GM12872 (cell line): ENCODE results near the gene EIF4EBP3.

Experiments used
- TF ChIP-seq, protein P1 (sequence below): IDR thresholded peaks from 3 replicates; pipeline ENCODE4 v1.5.1; 2011; ENCODE audit warnings: low read depth, mild to moderate bottlenecking, low read length, moderate library complexity; ENCODE audit not compliant: insufficient read depth

Gene EIF4EBP3

GRCh38 chr5:140565024-140565779 is 17.7 kb downstream of the EIF4EBP3 start:
- TF ChIP-seq, protein P1, sequence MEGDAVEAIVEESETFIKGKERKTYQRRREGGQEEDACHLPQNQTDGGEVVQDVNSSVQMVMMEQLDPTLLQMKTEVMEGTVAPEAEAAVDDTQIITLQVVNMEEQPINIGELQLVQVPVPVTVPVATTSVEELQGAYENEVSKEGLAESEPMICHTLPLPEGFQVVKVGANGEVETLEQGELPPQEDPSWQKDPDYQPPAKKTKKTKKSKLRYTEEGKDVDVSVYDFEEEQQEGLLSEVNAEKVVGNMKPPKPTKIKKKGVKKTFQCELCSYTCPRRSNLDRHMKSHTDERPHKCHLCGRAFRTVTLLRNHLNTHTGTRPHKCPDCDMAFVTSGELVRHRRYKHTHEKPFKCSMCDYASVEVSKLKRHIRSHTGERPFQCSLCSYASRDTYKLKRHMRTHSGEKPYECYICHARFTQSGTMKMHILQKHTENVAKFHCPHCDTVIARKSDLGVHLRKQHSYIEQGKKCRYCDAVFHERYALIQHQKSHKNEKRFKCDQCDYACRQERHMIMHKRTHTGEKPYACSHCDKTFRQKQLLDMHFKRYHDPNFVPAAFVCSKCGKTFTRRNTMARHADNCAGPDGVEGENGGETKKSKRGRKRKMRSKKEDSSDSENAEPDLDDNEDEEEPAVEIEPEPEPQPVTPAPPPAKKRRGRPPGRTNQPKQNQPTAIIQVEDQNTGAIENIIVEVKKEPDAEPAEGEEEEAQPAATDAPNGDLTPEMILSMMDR = no peak

- TF ChIP-seq, protein P1 = no peak
Measured at GRCh38 chr5:140565780-140566095, 18.3 kb downstream of the EIF4EBP3 start.

DNA sequence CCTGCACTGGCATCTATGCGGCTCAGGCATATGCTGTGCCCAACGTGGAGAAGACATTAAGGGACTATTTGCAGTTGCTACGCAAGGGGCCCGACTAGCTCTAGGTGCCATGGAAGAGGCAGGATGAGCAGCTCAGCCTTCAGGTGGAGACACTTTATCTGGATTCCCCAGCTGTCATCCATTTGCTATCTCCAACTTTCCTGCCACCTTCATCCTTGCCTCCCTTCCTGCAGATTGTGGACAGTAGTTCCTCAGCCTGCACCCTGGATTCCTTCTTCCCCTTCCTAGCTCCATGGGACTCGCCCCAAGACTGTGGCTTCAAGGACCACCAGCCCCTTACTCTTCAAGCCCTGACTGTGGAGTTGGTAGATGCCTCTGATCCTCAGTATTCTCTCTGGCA is 19.2 kb downstream of the EIF4EBP3 start:
- TF ChIP-seq, protein P1 = no peak

GRCh38 chr5:140567136-140567818 is 19.8 kb downstream of the EIF4EBP3 start:
- TF ChIP-seq, protein P1 = no peak

DNA sequence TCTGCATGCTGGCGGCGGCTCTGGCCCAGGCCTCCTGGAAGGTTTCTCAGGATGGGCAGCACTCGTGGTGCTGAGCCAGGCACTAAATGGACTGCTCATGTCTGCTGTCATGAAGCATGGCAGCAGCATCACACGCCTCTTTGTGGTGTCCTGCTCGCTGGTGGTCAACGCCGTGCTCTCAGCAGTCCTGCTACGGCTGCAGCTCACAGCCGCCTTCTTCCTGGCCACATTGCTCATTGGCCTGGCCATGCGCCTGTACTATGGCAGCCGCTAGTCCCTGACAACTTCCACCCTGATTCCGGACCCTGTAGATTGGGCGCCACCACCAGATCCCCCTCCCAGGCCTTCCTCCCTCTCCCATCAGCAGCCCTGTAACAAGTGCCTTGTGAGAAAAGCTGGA is 20.4 kb downstream of the EIF4EBP3 start:
- TF ChIP-seq, protein P1 = no peak

DNA sequence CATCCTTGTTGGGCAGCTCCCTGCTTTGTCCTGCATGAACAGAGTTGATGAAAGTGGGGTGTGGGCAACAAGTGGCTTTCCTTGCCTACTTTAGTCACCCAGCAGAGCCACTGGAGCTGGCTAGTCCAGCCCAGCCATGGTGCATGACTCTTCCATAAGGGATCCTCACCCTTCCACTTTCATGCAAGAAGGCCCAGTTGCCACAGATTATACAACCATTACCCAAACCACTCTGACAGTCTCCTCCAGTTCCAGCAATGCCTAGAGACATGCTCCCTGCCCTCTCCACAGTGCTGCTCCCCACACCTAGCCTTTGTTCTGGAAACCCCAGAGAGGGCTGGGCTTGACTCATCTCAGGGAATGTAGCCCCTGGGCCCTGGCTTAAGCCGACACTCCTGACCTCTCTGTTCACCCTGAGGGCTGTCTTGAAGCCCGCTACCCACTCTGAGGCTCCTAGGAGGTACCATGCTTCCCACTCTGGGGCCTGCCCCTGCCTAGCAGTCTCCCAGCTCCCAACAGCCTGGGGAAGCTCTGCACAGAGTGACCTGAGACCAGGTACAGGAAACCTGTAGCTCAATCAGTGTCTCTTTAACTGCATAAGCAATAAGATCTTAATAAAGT is 21.1 kb downstream of the EIF4EBP3 start:
- TF ChIP-seq, protein P1 = no peak

- TF ChIP-seq, protein P1 = no peak
Measured at GRCh38 chr5:140569197-140569596, 21.7 kb downstream of the EIF4EBP3 start.
